GM12878 (cell line): ENCODE measurements around the gene FBXL15.

ENCODE experiments used
- SRF ChIP-seq, 2 experiments: IDR thresholded peaks; 2 replicates each; pipeline ENCODE4 v1.6.1; 2011; ENCODE audit warnings: low read depth in 2 of 2, low read length in 2 of 2, mild to moderate bottlenecking in 1 of 2, moderate library complexity in 1 of 2
- TAF1 ChIP-seq: IDR thresholded peaks from 2 replicates; pipeline ENCODE4 v1.6.1; 2011; ENCODE audit warnings: mild to moderate bottlenecking, low read depth, low read length, borderline replicate concordance
- TF ChIP-seq, protein P1 (sequence below), 3 experiments: IDR thresholded peaks in 2 of 3; conservative IDR thresholded peaks in 1 of 3; 2 replicates each; pipeline ENCODE4 v1.5.1; 2011; ENCODE audit warnings: low read depth in 3 of 3, low read length in 3 of 3, mild to moderate bottlenecking in 3 of 3, control low read depth in 2 of 3, moderate library complexity in 2 of 3, inconsistent platforms in 1 of 3, mixed read lengths in 1 of 3; ENCODE audit not compliant: control insufficient read depth in 2 of 3, insufficient read depth in 1 of 3; ENCODE audit errors: extremely low read depth in 1 of 3
- TF ChIP-seq, protein P2 (sequence below): IDR thresholded peaks from 2 replicates; pipeline ENCODE4 v1.6.1; 2011; ENCODE audit warnings: borderline replicate concordance, low read depth, mild to moderate bottlenecking, moderate library complexity, mixed read lengths, low read length; ENCODE audit not compliant: insufficient read depth; ENCODE audit errors: extremely low read length

DNA sequence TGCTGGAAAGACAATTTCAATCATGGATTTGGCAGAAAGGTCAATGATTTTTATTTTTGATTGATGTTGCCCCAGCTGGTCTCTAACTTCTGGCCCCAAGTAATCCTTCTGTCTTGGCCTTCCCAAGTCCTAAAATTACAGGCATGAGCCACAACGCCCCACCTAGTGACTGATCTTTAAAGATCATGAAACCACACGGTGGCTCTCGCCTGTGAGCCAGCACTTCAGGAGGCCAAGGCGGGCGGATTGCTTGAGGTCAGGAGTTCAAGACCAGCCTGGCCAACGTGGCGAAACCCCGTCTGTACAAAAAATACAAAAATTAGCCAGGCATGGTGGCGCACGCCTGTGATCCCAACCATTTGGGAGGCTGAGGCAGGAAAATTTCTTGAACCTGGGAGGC is 43.3 kb downstream of the FBXL15 start:
- no peak for TF ChIP-seq TAF1
- no peak for TF ChIP-seq SRF (IDR thresholded peaks at IDR 0.05; ENCODE audit: low read depth in 2 of 2, low read length in 2 of 2)
- TF ChIP-seq, protein P1, sequence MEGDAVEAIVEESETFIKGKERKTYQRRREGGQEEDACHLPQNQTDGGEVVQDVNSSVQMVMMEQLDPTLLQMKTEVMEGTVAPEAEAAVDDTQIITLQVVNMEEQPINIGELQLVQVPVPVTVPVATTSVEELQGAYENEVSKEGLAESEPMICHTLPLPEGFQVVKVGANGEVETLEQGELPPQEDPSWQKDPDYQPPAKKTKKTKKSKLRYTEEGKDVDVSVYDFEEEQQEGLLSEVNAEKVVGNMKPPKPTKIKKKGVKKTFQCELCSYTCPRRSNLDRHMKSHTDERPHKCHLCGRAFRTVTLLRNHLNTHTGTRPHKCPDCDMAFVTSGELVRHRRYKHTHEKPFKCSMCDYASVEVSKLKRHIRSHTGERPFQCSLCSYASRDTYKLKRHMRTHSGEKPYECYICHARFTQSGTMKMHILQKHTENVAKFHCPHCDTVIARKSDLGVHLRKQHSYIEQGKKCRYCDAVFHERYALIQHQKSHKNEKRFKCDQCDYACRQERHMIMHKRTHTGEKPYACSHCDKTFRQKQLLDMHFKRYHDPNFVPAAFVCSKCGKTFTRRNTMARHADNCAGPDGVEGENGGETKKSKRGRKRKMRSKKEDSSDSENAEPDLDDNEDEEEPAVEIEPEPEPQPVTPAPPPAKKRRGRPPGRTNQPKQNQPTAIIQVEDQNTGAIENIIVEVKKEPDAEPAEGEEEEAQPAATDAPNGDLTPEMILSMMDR (IDR thresholded peaks at IDR 0.05 in 2 of 3, conservative IDR thresholded peaks at IDR 0.05 in 1 of 3; ENCODE audit: control insufficient read depth in 2 of 3, extremely low read depth in 1 of 3, insufficient read depth in 1 of 3, low read depth in 3 of 3, low read length in 3 of 3) = no peak
- TF ChIP-seq, protein P2, sequence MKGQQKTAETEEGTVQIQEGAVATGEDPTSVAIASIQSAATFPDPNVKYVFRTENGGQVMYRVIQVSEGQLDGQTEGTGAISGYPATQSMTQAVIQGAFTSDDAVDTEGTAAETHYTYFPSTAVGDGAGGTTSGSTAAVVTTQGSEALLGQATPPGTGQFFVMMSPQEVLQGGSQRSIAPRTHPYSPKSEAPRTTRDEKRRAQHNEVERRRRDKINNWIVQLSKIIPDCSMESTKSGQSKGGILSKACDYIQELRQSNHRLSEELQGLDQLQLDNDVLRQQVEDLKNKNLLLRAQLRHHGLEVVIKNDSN = no peak
